DND-41 (cell line): ENCODE data around the gene HEG1.

Experiments used
- CTCF ChIP-seq: IDR thresholded peaks from 2 replicates; pipeline ENCODE4 v1.5.1; 2012; ENCODE audit warnings: borderline replicate concordance, low read length, moderate library complexity, mild to moderate bottlenecking; ENCODE audit not compliant: poor library complexity, severe bottlenecking; ENCODE audit errors: extremely low read depth
- EZH2 ChIP-seq: IDR thresholded peaks from 3 replicates; pipeline ENCODE4 v1.6.1; 2012; ENCODE audit warnings: borderline replicate concordance, low read depth, mild to moderate bottlenecking, moderate library complexity, low read length, inconsistent platforms; ENCODE audit not compliant: severe bottlenecking

- no peak for TF ChIP-seq CTCF
- no peak for TF ChIP-seq EZH2
Measured at GRCh38 chr3:125023833-125024555, 31.8 kb downstream of the HEG1 start.
